ENCODE results near the gene NDUFA11.

NDUFA11 gene

DNA sequence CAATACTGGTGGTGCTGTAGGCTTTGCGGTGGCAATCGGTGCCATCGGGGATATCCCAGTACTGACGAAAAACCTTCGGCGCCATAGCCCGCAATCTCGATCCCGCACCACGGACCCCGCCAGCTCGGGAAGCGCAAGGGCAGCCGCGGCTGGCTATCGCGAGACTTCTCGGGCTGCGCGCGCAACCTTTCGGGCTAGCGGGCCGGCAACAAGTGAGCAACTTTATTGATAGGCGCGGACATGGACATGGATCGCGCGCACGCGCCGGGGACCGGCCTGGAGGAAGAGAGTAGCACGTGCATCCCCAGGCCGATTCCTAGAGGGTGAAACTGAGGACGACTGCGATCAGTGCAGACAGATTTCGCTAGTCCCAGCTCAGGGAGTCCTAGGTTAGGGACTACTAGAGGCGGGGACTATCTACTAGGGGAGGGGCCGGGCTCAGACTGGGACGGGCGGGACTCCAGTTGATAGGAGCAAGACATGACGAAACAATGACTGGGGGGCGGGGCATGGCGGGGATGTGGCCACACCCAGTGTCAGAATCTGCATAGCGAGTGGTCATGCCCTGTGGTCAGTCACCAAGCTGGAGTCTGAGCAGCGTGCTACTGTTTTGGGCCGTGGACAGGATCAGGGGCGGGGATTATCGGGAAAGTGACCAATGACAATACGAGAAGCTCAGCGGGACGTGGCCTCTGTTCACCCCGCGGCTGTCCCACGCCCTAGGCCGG lies at the start of gene NDUFA11:
Gene NDUFA11 (minus strand): TSS at position 167 of the 728 bp plus-strand sequence. CDS start 82 bp downstream, at position 85.
- DNase-seq (ENCODE audit: low read depth in 3 of 3): peak; percentile 93 to 96 (median 93)

DNA sequence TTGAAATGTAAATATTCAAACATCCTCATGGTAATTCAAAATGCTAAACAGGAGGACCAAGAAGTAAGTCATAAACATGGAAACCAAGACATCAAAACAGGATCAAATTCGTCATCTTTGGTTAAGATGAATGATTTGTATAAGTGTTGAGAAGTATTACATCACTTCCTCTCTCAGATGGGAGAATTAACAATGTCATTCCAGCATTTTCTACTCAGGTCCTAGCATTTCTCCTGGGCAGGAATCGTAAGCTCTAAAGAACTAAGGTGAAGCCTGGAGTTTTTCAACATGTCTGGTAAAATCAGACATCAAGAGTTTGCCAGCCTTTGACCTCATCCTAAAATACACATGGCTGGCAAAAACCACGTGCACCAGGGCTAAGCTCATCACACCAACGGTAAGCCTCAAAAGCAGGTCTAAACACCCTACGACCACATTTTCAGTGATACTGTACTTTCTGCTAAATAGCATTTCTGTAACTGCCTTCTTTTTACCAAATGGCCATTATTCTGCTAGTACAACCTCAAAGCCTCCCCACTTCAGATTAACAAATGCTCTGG lies 49.5 kb upstream of the NDUFA11 start:
- DNase-seq (ENCODE audit: low read depth in 3 of 3): no peak

DNA sequence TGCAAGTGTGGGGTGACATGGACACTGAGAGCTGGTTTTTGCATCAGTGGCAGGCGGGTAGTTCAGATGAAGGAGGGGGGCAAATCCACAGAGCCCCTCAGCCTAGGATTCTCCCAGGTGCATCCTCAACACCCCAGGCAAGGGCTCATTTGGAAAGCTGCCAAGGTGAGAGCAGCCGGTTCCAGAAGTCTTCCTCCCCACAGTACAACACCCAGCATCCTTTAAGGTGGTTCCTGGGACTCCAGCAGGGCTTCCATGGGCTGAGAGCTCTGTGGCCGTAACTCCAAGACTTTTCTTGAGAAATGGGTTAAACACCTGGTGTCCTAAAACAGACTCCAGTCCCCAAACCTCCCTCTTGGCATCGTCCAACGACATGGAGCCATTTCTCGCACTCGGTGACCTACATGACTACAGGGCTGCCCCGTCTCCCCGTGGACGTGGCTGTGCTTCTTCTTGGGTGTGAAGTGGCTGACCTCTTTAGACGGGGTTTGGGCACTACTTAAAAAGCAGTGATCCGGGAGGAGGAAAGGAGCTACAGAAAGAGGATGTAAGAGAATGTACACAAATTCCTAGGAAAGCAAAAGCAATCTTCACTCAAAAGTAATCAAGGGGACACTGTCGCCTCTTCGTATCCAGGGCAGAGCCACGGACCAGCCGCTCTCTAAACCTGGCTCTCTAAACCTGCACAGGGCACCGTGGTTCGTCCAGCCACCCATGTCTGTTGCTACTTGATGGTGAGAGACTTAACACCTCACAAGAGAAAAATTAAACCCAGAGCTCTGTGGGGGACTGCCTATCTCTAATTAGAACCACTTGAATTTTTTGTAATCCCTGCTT lies 48.8 kb upstream of the NDUFA11 start:
- DNase-seq (ENCODE audit: low read depth in 3 of 3): no peak

DNA sequence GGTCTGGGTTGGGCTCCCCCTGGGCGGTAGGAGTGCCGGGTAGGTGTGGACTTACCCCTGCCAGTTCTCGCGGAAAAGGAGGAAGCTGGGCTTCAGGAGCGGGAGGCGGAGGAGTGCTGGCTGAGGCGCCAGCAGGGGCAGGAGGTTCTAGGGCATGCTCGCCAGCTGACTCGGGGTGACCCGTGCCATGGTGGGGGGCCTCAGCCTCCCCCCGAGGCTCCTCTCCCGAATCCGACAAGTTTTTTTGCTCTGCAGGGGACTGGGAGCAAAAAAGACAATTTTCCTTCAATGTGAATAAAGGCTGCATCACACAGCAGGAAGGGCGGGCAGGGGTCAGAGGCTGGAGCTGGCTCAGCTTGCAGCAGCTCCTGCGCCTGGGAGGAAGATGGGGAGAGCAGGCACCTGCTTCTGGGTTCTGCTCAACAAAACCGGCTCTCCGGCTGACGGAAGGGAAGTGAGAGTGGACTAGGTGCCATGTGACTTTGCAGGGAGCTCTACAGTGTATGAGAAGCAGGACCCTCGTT lies 47.8 kb upstream of the NDUFA11 start:
- no peak for DNase-seq (ENCODE audit: low read depth in 3 of 3)

DNA sequence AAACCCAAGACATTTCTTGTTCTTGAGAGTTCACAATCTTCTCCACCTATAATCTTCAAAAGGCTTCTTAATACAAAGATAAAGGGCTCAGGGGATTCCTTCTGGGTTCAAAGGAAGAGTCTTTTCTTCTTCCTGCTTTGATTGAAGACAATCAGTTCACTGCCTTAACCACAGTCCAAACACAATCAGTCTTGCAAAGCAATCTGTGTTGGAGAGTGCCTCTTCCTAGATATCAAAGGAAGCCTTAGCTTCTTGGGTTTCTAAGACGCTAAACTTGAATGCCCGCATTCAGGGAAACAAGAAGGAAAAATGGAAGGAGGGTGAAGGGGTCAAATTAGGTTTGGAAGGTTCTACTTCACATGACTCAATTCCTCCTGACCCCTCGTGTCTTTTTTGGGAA lies 47.2 kb upstream of the NDUFA11 start:
- DNase-seq (ENCODE audit: low read depth in 3 of 3): no peak

DNA sequence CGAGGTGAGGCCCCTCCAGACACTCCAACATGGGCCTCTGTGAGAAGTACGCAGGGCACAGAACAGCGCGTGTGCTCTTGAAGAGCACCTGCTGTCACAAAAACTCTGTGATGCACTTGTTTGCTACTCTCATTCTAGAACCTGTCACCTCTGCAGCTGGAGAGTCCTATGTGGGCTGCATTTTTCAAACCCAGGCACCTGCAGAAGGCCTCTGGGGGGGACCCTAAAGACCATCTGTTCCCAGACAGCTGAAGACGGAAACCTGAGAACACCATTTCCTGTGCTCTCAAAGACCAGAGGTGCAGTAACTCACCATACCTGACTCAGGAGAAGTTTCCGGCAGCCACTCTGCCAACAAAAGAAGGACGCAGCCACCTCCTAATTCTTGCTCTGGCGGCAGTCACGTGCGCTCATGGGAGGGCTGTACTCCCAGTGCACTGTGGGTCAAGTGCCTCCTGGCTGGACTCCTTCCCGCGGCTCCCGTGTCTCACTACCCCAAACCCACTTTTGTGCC lies 46.3 kb upstream of the NDUFA11 start:
- peak in 2 of 3 experiments; percentile 21 to 26 for DNase-seq (ENCODE audit: low read depth in 3 of 3)

DNA sequence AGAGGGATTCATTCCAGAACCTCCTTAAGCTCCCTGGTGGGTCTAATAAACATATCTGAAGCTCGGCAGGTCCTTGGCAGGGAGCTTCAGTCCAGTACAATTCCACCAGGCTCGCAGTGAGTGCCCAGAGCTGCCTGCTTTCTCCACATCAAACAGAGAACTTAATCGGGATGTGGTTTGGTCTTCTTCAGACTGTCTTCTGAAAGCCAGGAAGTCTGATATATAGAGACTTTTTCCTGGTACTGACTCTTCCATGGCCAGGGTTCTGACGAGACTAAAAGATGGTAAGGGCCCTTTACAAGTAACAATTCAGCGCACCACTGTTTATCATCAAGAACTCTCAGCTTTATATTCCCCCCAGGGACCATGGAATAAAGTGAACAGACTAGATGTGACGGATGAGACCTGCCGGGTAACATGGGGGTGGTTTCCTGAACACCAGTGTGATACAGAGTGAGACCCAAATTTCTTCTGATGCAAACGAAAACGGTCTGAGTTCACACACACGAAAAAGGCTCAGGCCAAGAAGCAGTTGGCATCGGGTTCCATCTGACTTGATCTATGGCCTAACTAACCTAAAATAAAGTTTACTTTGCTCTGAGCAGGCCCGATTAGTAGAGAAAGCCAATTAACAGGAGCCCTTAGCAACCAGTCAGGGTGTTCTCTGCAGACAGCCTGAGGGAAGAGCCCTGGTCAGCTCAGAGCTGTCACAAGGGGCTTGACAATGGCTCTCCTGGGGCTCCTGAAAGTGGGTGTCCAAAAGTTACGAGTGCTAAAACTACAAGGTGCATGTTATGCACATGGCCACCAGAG lies 45.4 kb upstream of the NDUFA11 start:
- DNase-seq (ENCODE audit: low read depth in 3 of 3): peak in 1 of 3 experiments; percentile 14

DNA sequence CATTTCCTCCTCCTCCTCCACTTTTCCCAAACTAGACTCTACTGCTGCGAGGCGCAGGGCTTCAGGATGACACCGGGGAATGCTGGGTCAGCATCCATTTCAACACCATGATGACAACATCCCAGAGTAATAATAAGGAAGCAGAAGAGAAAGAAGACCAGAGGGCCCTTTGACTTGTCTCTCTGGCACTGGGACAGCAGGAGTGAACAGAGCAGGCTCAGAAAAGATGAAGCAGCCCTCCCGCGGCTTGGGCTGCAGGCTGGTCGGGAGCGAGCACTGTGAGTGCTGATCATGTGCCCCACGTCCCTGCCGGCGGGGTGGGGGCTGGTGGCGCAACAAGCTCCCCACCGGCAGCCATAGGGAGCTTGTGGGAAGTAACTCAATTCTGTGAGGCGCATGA lies 43.8 kb upstream of the NDUFA11 start:
- DNase-seq (ENCODE audit: low read depth in 3 of 3): no peak

DNA sequence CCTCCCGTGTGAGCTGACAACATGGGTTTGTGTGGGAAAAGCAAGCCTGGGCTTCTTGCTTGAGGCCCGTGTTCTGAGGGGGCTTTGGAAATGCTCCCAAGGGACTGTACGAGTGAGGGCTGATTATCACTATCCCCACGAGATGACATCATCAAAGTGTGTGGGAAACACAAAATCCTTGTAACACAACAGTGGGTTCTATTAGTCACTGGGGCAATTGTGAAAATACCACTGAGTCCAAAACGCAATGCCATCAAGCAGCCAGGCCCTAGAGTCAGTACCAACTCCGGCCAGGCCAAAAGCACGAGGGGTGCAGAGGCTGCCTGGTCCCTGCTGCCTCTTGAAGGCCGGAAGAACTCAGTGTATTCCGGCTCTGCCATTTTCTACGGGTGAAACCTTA lies 40.0 kb upstream of the NDUFA11 start:
- DNase-seq (ENCODE audit: low read depth in 3 of 3): no peak

DNA sequence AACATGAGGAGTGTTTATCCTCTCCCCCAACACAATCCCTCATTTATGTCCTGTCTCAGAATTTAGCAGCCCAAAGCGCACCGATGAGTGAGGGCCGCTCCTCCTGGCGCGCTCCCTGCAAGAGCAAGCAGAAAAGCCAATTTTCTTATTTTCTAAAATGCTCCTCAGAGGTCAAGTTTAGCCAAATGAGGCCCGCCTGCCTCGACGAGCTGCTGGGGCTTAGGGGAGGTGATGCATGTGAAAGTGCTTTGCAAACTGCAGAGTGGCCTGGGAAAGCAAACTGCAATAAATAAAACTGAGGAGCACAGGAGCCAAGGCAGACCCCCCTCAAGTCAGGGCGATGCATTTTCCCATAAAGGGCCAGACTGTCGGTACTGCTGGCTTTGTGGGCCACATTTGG lies 39.5 kb upstream of the NDUFA11 start:
- DNase-seq (ENCODE audit: low read depth in 3 of 3): no peak

DNA sequence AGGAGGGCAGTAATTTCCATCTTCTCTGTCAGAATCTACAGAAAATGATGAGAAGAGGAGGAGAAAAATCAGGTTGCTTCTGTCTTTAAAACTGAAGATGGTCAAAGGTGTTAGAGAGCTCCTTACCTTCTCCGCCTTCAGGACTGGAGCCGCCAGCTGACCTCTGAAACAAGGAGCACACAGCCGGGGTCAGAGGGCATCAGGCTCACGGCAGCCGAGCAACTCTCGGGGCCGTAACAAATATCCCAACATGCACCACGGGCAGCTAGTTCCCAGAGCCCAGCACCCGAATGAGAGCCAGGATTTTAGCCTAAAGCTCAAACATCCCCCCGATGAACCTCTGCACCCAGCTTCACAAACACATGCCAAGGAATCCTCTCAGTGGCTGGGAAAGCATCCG lies 38.1 kb upstream of the NDUFA11 start:
- no peak for DNase-seq (ENCODE audit: low read depth in 3 of 3)

DNA sequence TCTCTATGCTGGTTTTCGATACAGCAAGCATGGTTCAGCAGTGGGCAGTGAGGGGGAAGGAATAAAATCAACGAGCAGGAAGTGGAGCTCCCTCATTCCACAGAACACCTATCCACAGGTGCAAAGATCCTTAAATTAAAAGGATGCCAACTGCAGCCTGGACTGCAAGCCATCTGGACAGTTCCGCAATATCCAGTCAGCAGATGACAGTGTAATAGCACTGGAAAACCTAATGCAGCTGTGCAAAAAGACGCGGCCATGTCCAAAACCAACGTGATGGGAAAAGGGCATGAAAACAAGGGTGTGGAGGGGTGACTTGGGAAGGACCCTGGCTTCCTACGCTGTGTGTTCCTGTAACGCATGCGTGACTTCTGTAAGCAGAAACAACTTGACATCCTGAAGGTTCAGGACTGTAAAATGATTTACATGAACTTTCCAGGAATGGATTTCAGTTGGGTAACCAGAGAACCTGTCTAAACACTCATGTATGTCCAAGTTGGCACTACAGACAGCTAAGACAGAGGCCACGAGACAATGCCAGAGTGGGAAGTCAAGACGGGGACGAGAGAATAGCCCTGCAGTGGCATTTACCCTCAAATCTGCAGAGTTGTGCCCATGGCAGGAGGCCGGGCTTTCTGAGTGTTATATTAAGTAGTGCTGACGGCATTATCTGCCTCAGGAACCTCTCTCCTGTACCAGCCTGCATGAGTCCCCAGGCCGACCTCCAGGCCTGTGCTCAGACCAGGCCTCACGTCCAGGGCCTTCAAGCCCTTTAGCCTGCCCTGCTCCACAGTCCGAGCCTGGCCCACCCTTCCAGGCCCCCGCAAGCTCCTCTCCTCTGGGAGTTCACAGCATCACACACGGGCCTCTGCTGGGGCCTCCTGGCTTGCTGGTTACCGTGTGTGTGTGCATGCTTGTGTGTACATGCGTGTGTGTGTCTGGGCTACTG lies 36.9 kb upstream of the NDUFA11 start:
- DNase-seq (ENCODE audit: low read depth in 3 of 3): no peak

DNA sequence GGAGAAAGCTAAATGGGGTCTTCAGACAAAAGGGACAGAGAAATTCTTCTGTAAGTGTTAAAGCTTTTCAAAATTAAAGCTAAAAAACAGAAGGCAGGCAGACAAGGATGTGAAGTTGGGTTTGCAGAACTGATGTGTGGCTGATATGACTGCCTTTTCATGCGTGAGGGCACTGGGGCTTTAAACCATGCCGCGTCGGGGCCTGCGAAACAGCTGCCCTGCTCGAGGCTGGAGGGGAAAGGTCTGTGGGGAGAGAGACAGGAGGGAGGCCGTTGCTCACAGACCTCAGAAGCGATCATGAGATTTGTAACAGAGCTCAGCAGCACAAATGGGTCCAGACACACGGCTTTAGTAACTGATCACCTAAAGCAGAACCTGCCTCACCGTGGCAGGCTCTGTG lies 34.0 kb upstream of the NDUFA11 start:
- no peak for DNase-seq (ENCODE audit: low read depth in 3 of 3)

DNA sequence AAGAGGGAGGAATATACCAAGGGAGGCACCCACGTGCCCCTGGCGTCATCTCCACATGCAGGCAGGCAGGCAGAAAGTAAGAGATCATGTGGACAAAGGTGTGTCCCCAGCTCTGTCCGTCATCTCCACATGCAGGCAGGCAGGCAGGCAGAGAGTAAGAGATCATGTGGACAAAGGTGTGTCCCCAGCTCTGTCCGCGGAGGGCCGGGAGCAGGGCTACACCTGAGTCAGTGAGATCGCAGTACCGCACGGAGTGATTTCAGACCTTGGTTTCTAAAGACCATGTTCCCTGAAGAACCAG lies 32.7 kb upstream of the NDUFA11 start:
- no peak for DNase-seq (ENCODE audit: low read depth in 3 of 3)

DNA sequence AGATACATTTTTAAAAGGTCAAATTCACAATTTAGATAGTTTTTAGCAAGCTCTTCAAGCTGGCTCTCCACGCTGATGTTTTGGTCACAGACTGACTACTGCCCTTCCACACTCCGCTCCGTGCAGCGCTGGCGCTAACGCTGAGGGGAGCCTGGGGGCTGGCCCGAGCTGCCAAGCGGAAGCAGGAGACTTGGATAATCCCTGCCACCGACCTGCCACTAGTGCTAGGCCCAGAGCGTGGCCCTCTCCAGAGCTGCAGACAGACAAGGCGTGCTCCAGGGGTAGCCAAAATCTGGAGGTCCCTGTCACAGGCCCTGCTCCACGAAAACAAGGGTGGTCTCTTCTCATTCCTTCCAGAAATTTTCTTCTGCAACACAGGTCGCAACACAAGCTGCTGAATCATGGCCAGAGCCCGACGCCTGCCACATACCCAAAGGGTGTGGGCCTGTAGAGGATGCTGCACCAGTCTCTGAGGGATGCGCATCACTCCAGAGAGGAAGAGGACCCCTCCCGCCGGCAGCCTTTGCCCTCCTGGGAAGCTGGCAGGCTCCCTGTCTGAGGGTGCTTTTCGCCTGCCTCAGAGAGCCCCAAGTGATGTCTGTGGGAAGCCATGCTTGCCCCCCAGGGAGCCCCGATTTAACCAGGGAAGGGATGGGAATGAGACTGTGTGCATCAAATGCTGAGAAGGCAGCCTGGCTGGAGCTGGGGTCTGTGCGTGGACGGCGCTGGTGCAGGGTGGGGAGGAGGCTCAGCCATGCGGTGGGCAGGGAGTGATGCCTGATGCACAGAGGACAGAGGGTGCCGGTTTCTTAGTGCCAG lies 32.1 kb upstream of the NDUFA11 start:
- no peak for DNase-seq (ENCODE audit: low read depth in 3 of 3)

DNA sequence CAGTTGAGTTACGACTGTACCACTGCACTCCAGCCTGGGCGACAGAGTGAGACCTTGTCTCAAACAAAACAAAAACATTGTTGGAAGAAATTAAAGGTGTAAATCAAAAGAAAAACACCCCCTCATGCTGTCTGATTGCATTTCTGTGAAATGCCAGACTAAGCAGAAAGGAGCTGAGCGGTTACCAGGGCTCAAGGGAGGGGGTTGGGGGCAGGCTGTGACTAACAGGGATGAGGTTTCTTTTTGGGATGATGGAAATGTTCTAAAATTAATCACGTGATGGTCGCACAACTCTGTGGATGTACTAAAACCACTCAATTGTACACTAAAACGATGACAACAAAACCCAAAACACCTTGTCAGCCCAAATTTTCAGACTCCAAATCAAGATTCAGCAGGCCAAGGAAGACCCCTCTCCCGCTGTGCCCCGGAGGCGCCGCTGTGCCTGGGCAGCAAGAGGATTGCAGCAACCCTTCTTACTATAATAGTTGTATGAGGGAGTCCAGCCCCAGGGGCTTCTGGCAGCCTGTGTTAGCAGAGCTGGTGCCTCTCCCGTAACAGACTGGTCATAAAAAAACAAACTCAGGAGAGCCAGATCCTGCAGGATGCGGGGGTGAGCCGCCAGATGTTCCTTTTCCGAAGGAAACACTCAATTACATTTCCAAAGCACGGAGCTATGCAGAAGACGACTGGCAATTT lies 31.3 kb upstream of the NDUFA11 start:
- DNase-seq (ENCODE audit: low read depth in 3 of 3): no peak

DNA sequence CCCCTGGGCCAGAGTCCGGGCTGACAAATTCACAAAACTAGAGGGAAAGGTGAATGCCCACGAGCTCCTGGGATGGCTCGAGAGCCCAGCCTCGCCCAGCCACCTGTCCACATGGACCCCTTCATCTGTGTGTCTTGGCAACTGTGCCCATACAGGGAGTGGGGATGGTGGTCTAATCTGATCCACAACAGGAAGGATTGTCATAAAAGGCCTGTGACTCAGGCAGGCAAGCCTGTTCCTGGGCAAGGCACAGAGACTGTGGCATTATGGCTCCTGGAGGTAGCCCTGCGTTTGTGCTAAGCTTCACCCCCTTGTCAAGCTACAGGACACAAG lies 30.4 kb upstream of the NDUFA11 start:
- no peak for DNase-seq (ENCODE audit: low read depth in 3 of 3)

DNA sequence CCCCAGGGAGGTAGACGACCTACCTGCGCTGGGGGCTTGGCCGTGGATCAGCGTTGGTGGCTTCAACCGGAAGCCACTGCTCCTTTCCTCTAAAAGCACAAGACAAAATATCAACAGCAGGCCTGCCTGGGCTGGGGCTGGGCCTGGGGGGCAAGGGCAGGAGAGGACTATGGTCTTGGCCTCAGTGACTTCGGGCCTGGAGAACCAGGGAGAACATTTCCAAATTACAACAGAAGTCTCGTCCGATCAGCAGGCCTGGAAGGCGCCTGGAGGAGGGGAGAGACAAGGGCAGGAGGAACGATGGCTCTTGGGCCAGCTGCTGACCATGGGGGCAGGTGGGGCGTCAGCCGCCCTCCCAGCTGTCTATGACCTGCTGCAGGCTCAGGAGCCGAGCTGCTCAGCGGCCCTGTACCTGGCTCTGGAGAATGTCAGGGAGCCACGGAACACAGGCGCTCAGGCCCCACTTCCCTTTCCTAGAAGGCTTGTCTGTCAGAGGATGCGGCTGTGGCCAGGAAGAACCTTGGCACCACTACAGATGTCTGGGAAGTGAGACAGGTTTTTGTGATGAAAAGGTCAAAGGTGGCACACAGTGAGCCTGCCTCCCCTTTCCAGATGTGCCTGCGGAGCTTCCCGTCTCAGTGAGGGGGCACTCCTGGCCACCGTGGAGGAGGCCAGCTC lies 29.9 kb upstream of the NDUFA11 start:
- DNase-seq (ENCODE audit: low read depth in 3 of 3): no peak

All from stimulated activated CD4-positive, alpha-beta T cell treated with anti-CD3 and anti-CD28 coated beads, TNF-alpha, amount 100 ng/mL, for 24 hours (primary cell).